Cerebellar cortex (tissue), 1 donor: ENCODE measurements around the gene OR4S2.

Experiments used
- DNase-seq: peaks from one replicate; pipeline ENCODE4 v3.0.0-alpha.2; 2015; ENCODE audit warnings: low spot score

OR4S2 gene

GRCh38 chr11:55648027-55648426, at the start of gene OR4S2:
TSS of gene OR4S2 (plus strand) at chr11:55648327. CDS start at chr11:55650904, 2,577 bp downstream.
- DNase-seq, result no peak

GRCh38 chr11:55607545-55607944, 40.6 kb upstream of the OR4S2 start, which contains the start of gene OR4C11:
TSS of gene OR4C11 (minus strand) at chr11:55607645. CDS start at chr11:55604373, 3,272 bp downstream.
- DNase-seq, result no peak

- no peak for DNase-seq
Observed at GRCh38 chr11:55624531-55624930, 23.6 kb upstream of the OR4S2 start.

GRCh38 chr11:55634813-55635212, 13.3 kb upstream of the OR4S2 start, which contains the start of gene OR4P4:
TSS of gene OR4P4 (plus strand) at chr11:55635113.
- no peak for DNase-seq

- DNase-seq, result no peak
Observed at GRCh38 chr11:55652560-55652959, 4.4 kb downstream of the OR4S2 start.

- DNase-seq, result no peak
Observed at GRCh38 chr11:55655096-55655495, 7.0 kb downstream of the OR4S2 start.

GRCh38 chr11:55658031-55658573, 10.0 kb downstream of the OR4S2 start:
- DNase-seq, result no peak

- no peak for DNase-seq
Observed at GRCh38 chr11:55658608-55659007, 10.5 kb downstream of the OR4S2 start.

- DNase-seq, result no peak
Observed at GRCh38 chr11:55661901-55662300, 13.8 kb downstream of the OR4S2 start, which contains the start of gene OR4C6. TSS of gene OR4C6 (plus strand) at chr11:55662201. CDS start at chr11:55665167, 2,966 bp downstream.

- no peak for DNase-seq
Observed at GRCh38 chr11:55669376-55669775, 21.2 kb downstream of the OR4S2 start.

GRCh38 chr11:55673860-55674259, 25.7 kb downstream of the OR4S2 start:
- DNase-seq, result no peak

- DNase-seq, result no peak
Observed at GRCh38 chr11:55697817-55698216, 49.7 kb downstream of the OR4S2 start.

- DNase-seq, result no peak
Observed at GRCh38 chr11:55701429-55701828, 53.3 kb downstream of the OR4S2 start.
